Lower leg skin (tissue), 3 donors: ENCODE results near the gene CLSTN2.

ENCODE experiments used
- CTCF ChIP-seq, 3 donors: fragments of 450-650 bp; IDR thresholded peaks; one replicate each; pipeline ENCODE4 v1.5.1; 2016; ENCODE audit warnings: antibody characterized with exemption in 3 of 3, mild to moderate bottlenecking in 3 of 3, moderate library complexity in 2 of 3
- POLR2A ChIP-seq, 2 donors: fragments of 450-650 bp; IDR thresholded peaks; one replicate each; pipeline ENCODE4 v1.6.1; 2016 to 2017; ENCODE audit warnings: antibody characterized with exemption in 2 of 2, mild to moderate bottlenecking in 1 of 2, moderate library complexity in 1 of 2

DNA sequence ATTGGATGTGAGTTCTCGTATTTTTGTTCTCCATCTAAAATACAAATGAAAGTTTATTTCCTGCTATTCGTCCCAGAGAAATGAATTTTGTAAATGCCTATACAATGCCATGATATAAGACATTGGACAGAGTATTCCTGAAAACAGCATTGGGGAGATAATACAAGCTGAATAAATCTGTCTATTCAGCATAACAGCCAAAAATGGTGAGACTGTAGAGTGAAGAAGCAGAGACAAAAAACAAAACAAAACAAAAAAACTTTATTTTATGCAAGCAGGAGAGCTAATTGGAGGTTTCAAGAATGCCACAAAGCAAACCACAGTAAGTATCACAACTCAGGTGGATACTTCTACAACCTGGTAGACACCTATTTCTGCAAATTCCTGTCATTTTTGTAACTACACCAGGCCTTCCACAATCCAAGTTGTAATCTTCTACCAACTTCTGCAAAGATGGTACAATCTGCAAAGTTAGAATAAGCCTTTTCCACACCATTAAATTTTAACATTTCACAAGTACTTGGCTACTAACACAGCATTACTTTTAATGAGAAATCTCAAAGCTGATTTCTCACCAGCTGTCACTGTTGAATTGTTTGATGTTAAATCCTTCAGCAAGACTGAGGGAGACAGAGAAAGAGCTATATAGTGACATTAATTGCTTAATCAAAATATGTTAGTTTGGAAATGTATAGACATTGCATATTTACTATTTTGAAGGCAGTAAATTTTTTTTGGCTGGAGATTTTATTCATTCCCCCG lies 163.1 kb downstream of the CLSTN2 start:
- no peak for TF ChIP-seq CTCF (IDR thresholded peaks at IDR 0.05)
- no peak for TF ChIP-seq POLR2A (IDR thresholded peaks at IDR 0.05)
